Tibial nerve (tissue), 3 donors: ENCODE data around the gene TAS2R30.

Experiments used
- POLR2A ChIP-seq, 2 donors: fragments of 450-650 bp; IDR thresholded peaks; one replicate each; pipeline ENCODE4 v1.6.1; 2017; ENCODE audit warnings: antibody characterized with exemption in 2 of 2, mild to moderate bottlenecking in 2 of 2, moderate library complexity in 2 of 2
- TF ChIP-seq, protein P1 (sequence below), 5 experiments: fragments of 200-600 bp in 3 of 5; fragments of 450-650 bp in 2 of 5; sonication (generic) in 3 of 5; IDR thresholded peaks; one replicate each; pipeline ENCODE4 v1.5.1; 2016 to 2019; ENCODE audit warnings: antibody characterized with exemption in 5 of 5, mild to moderate bottlenecking in 3 of 5, moderate library complexity in 2 of 5

DNA sequence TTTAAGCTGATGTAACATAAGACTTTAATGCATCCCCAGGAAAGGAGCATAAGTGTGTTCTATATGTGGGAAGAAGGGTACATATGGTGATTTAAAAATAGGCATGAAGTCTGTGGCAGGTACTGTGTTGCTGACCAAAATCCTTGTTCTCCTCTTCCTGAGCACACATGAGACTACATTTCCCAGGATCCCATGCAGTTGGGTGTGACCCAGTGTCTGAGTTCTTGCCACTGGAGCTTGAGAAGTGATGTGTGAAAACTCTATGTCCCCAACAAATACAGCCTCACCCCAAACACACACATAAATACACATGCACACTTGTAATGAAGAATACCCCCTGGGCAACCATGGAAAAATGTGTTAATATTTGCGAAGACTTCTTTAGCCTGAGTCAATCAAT is 28.1 kb upstream of the TAS2R30 start:
- TF ChIP-seq, protein P1, sequence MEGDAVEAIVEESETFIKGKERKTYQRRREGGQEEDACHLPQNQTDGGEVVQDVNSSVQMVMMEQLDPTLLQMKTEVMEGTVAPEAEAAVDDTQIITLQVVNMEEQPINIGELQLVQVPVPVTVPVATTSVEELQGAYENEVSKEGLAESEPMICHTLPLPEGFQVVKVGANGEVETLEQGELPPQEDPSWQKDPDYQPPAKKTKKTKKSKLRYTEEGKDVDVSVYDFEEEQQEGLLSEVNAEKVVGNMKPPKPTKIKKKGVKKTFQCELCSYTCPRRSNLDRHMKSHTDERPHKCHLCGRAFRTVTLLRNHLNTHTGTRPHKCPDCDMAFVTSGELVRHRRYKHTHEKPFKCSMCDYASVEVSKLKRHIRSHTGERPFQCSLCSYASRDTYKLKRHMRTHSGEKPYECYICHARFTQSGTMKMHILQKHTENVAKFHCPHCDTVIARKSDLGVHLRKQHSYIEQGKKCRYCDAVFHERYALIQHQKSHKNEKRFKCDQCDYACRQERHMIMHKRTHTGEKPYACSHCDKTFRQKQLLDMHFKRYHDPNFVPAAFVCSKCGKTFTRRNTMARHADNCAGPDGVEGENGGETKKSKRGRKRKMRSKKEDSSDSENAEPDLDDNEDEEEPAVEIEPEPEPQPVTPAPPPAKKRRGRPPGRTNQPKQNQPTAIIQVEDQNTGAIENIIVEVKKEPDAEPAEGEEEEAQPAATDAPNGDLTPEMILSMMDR (IDR thresholded peaks at IDR 0.05), result no peak
- TF ChIP-seq POLR2A (IDR thresholded peaks at IDR 0.05), result no peak
